Activated naive CD4-positive, alpha-beta T cell treated with anti-CD3 and anti-CD28 coated beads, Interleukin-2, amount 10 ng/mL, durations not matched to agents 7 days and 5 days (primary cell): ENCODE measurements around the gene GPR142.
A peak's percentile ranks its signal among the peaks of the same experiment; 100 is the strongest.

Experiments
- CTCF ChIA-PET: fragments of 350-600 bp; sonication (Branson Sonifier 250); formaldehyde crosslinking; loops from one replicate; lab custom pipeline; 2021; ENCODE audit warnings: antibody characterized with exemption; lab: Charles Lee
- DNase-seq: peaks from one replicate; pipeline ENCODE4 v3.0.0-alpha.2; 2020
- H3K27ac Mint-ChIP-seq: one replicate; pipeline ENCODE4 v1.8.0; 2021; ENCODE audit warnings: mild to moderate bottlenecking, moderate library complexity, mixed read lengths
- H3K27me3 Mint-ChIP-seq: one replicate; pipeline ENCODE4 v1.8.0; 2021; ENCODE audit warnings: mild to moderate bottlenecking, mixed read lengths
- H3K36me3 Mint-ChIP-seq: one replicate; pipeline ENCODE4 v1.8.0; 2021; ENCODE audit warnings: mixed read lengths
- H3K4me1 Mint-ChIP-seq: one replicate; pipeline ENCODE4 v1.8.0; 2021; ENCODE audit warnings: mixed read lengths
- H3K4me3 Mint-ChIP-seq: one replicate; pipeline ENCODE4 v1.8.0; 2021; ENCODE audit warnings: mild to moderate bottlenecking, moderate library complexity, mixed read lengths
- H3K9me3 Mint-ChIP-seq: one replicate; pipeline ENCODE4 v1.8.0; 2021; ENCODE audit warnings: mixed read lengths

The GPR142 gene

DNA sequence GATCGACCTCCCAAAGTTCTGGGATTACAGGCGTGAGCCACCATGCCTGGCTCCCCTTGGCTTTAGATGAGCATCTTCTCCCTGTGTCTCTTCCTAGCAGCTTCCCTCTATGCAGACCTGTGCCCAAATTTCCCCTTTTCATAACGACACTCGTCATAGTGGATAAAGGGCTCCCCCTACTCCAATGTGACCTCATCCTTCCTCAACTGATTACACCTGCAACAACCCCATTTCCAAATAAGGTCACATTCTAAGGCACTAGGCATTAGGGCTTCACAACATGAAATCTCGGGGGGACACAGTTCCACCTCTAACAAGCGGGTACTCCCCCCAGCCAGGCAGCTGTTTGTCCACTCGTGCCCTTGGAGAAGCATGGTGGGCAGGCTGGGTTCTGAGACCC, 31.0 kb upstream of the GPR142 start:
- Mint-ChIP-seq H3K4me1 (peaks cover 18% of the 10 kb centered on the region), H3K4me3 (no peak overlapping the region), H3K27me3 (peaks cover 57% of the 10 kb centered on the region), H3K36me3 (no peaks in the 10 kb centered on the region), H3K27ac (no peak overlapping the region), H3K9me3 (no peaks in the 10 kb centered on the region)
- DNase-seq = no peak
- CTCF ChIA-PET = interaction anchor here (0.9 kb wide), 1 partner anchor 32 kb away, joined by 3 read pairs; no protein-coding TSS in a partner anchor

- DNase-seq = no peak
- Mint-ChIP-seq H3K9me3 (no peaks in the 10 kb centered on the region), H3K4me3 (no peak overlapping the region), H3K36me3 (no peaks in the 10 kb centered on the region), H3K27me3 (peaks cover 48% of the 10 kb centered on the region), H3K4me1 (peaks cover 9% of the 10 kb centered on the region), H3K27ac (no peak overlapping the region)
- CTCF ChIA-PET = interaction anchor here (0.8 kb wide), 1 partner anchor 37 kb away, joined by 4 read pairs; no protein-coding TSS in a partner anchor
Measured at GRCh38 chr17:74337834-74338500, 29.3 kb upstream of the GPR142 start.

DNA sequence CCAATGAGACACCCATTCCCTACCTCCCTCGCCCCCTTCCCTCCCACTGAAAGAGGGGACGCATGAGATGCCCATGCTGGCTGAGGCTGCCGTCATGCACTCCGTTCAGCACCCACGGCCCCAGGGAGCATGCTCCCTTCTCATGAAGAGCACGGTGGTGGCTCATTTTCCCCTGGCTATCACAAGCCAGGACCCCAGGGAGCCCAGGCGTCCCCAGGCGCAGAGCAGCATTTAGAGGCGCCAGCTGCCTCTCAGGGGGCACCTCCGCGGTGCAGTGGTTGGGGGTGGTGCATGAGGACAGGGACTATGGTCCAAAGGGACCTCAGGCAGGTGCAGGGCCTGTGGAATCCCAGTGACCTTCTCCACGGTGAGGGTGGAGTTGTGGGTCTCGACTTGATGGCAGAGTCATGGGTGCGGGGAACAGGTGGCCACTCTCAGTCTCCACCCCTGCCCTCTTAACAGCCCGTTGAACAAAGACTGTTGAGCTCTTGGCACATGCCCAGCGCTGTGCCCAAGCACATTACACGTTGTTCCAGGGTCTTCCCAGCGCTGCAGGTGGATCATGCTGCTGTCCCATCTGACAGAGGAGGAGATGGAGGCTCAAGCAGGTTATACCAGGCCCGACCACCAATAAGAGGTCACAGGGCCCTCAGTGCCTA, 27.6 kb upstream of the GPR142 start:
- Mint-ChIP-seq H3K4me3 (no peak overlapping the region), H3K36me3 (no peaks in the 10 kb centered on the region), H3K27me3 (peaks cover 52% of the 10 kb centered on the region), H3K9me3 (no peaks in the 10 kb centered on the region), H3K4me1 (peaks cover 4% of the 10 kb centered on the region), H3K27ac (no peak overlapping the region)
- CTCF ChIA-PET = interaction anchor here (1.2 kb wide), 1 partner anchor 29 kb away, joined by 3 read pairs; no protein-coding TSS in a partner anchor
- DNase-seq = no peak

GRCh38 chr17:74340470-74341023, 26.8 kb upstream of the GPR142 start:
- H3K4me3 Mint-ChIP-seq = no peak overlapping the region
- H3K27ac Mint-ChIP-seq = peak overlapping the region; percentile 37
- H3K4me1 Mint-ChIP-seq = no peaks in the 10 kb centered on the region
- CTCF ChIA-PET = interaction anchor here (1.2 kb wide), 1 partner anchor 28 kb away, joined by 3 read pairs; no protein-coding TSS in a partner anchor
- DNase-seq = no peak
- peaks cover 56% of the 10 kb centered on the region for H3K27me3 Mint-ChIP-seq
- no peaks in the 10 kb centered on the region for H3K36me3 Mint-ChIP-seq
- no peaks in the 10 kb centered on the region for H3K9me3 Mint-ChIP-seq

DNA sequence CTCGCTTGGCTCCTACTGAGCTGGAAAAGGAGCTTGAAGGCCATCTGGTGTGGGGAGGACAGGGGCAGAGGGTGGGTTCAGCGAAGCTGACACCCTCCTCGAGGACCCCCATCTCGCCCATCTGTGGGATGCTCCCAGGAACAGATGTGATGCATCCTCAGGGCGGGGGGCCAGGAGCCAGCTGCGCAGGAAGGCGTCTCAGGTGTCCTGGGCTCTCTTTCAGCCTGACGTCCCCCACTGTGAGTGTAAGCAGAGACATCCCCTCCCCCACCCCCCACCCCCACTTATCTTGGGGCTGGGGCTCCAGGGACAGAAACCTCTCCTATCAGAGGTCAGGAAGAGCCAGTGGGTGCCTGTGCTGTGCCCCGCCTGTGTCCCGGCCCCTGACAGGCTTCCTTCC, 25.1 kb upstream of the GPR142 start:
- H3K4me1 Mint-ChIP-seq = no peaks in the 10 kb centered on the region

GRCh38 chr17:74343121-74343520, 24.2 kb upstream of the GPR142 start:
- Mint-ChIP-seq H3K4me3 (no peak overlapping the region), H3K4me1 (no peaks in the 10 kb centered on the region), H3K27me3 (peaks cover 55% of the 10 kb centered on the region), H3K27ac (no peak overlapping the region), H3K9me3 (no peaks in the 10 kb centered on the region), H3K36me3 (no peaks in the 10 kb centered on the region)
- CTCF ChIA-PET = interaction anchor here (1.1 kb wide), 1 partner anchor 10 kb away, joined by 3 read pairs; no protein-coding TSS in a partner anchor
- no peak for DNase-seq

More for the DNA sequence above, 25.1 kb upstream of the GPR142 start:
- Mint-ChIP-seq H3K27me3 (peaks cover 55% of the 10 kb centered on the region), H3K4me3 (no peak overlapping the region), H3K9me3 (no peaks in the 10 kb centered on the region), H3K36me3 (no peaks in the 10 kb centered on the region), H3K27ac (no peak overlapping the region)
- no peak for DNase-seq
- CTCF ChIA-PET = no interaction called here

DNA sequence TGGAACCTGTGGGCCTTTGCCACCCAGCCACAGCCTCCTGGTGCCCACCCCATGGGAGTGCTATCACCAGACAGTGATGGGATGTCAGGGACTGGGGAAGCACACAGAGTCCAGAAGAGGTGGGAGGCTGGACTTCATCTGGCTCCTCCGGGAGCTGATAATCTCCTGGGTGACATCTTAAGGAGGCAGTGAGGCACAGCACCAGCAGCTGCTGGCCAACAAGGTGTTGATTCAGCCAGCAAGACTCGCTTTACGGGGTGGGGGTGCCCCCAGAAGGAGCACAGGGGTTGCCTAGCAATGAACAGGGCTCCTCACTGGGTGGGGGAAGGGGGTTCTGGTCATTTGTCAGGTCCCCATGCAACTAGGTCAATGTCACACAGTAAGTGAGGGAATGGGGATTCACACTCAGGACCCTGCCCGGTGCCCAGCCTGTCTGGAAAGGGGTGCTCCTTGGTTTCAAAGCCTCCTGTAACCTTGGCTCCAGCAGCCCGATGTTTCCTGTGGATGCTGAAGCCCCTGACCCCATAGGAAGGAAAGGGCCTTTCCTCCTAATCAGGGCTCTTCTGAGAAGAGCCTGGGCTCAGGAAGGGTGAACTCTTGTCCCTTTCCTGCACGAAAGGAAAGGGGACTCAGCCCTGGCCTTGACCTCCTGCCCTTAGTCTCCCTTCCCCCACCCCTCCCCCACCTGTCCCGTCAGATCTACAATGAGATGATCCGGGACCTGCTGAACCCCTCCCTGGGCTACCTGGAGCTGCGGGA, 23.6 kb upstream of the GPR142 start:
- no peaks in the 10 kb centered on the region for H3K9me3 Mint-ChIP-seq
- H3K4me3 Mint-ChIP-seq = no peak overlapping the region
- no peaks in the 10 kb centered on the region for H3K4me1 Mint-ChIP-seq
- no peak overlapping the region for H3K27ac Mint-ChIP-seq
- no peaks in the 10 kb centered on the region for H3K36me3 Mint-ChIP-seq
- DNase-seq = no peak
- CTCF ChIA-PET = interaction anchor here (0.6 to 1.1 kb wide), 2 partner anchors 9 to 14 kb away, joined by 3 read pairs; no protein-coding TSS in a partner anchor
- H3K27me3 Mint-ChIP-seq = peaks cover 55% of the 10 kb centered on the region

GRCh38 chr17:74344658-74345057, 22.6 kb upstream of the GPR142 start:
- Mint-ChIP-seq H3K36me3 (no peaks in the 10 kb centered on the region), H3K9me3 (no peaks in the 10 kb centered on the region), H3K4me3 (no peak overlapping the region), H3K27ac (no peak overlapping the region), H3K27me3 (peaks cover 58% of the 10 kb centered on the region), H3K4me1 (no peaks in the 10 kb centered on the region)
- CTCF ChIA-PET = no interaction called here
- no peak for DNase-seq

- DNase-seq = no peak
- Mint-ChIP-seq H3K4me1 (no peaks in the 10 kb centered on the region), H3K27ac (no peak overlapping the region), H3K9me3 (no peaks in the 10 kb centered on the region), H3K27me3 (peaks cover 58% of the 10 kb centered on the region), H3K4me3 (no peak overlapping the region), H3K36me3 (no peaks in the 10 kb centered on the region)
- CTCF ChIA-PET = interaction anchor here (0.7 kb wide), 1 partner anchor 39 kb away, joined by 3 read pairs; no protein-coding TSS in a partner anchor
Measured at GRCh38 chr17:74345433-74346241, 21.7 kb upstream of the GPR142 start.

- Mint-ChIP-seq H3K27ac (no peak overlapping the region), H3K9me3 (no peaks in the 10 kb centered on the region), H3K4me3 (no peak overlapping the region), H3K4me1 (no peaks in the 10 kb centered on the region), H3K36me3 (no peaks in the 10 kb centered on the region), H3K27me3 (peaks cover 77% of the 10 kb centered on the region)
- CTCF ChIA-PET = interaction anchor here (1.1 kb wide), 1 partner anchor 7 kb away, joined by 3 read pairs; no protein-coding TSS in a partner anchor
- DNase-seq = no peak
Measured at GRCh38 chr17:74347646-74348045, 19.7 kb upstream of the GPR142 start.

DNA sequence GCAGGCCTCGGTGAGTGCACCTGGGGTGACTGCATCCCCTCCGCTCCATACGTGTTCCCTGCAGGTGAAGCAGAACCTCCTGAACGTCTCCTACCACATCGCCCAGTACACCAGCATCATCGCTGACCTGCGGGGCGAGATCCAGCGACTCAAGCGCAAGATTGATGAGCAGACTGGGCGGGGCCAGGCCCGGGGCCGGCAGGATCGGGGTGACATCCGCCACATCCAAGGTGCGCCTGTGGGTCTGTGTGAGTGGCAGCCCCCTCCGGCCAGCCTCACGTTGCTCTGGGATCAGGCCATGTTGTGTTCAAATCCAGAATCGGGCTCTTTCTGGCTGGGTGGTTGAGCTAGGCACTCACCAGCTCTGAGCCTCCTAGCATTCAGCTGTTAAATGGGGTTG, 18.2 kb upstream of the GPR142 start:
- CTCF ChIA-PET = interaction anchor here (0.9 to 1.4 kb wide), 3 partner anchors 12 to 49 kb away, joined by 3 to 9 read pairs (median 3); no protein-coding TSS in a partner anchor
- no peaks in the 10 kb centered on the region for H3K36me3 Mint-ChIP-seq
- no peak overlapping the region for H3K27ac Mint-ChIP-seq
- H3K4me3 Mint-ChIP-seq = no peak overlapping the region
- DNase-seq = no peak
- H3K9me3 Mint-ChIP-seq = no peaks in the 10 kb centered on the region
- H3K4me1 Mint-ChIP-seq = peaks cover 4% of the 10 kb centered on the region
- H3K27me3 Mint-ChIP-seq = peaks cover 90% of the 10 kb centered on the region

DNA sequence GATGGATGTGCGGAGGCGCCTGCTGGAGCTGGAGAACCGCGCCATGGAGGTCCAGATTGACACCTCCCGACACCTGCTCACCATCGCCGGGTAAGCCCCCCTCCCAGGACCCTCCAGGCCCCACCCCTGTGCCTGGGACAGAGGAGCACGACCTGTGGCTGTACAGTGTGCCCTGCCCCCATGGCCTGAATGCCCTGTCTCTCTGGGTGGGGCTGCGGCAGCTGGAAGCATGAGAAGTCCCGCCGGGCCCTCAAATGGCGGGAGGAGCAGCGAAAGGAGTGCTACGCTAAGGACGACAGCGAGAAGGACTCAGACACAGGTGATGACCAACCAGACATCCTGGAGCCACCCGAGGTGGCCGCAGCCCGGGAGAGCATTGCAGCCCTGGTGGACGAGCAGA, 16.8 kb upstream of the GPR142 start:
- Mint-ChIP-seq H3K9me3 (no peaks in the 10 kb centered on the region), H3K4me1 (peaks cover 5% of the 10 kb centered on the region), H3K27ac (no peak overlapping the region), H3K36me3 (no peaks in the 10 kb centered on the region), H3K27me3 (peaks cover 91% of the 10 kb centered on the region), H3K4me3 (no peak overlapping the region)
- DNase-seq = no peak
- CTCF ChIA-PET = interaction anchor here (1.1 to 3.8 kb wide), 6 partner anchors 9 to 51 kb away, joined by 3 to 28 read pairs (median 6); no protein-coding TSS in a partner anchor
